Ectodermal cell (in vitro differentiated cells): Measurements from ENCODE around the gene CEP70.

ENCODE experiments used
- H3K27ac ChIP-seq: 2 replicates; pipeline ENCODE4 v1.7.0; 2013; ENCODE audit warnings: mild to moderate bottlenecking, low read depth, low read length; ENCODE audit not compliant: insufficient read depth, poor library complexity, severe bottlenecking
- H3K27me3 ChIP-seq: 2 replicates; pipeline ENCODE4 v1.7.0; 2013; ENCODE audit warnings: mild to moderate bottlenecking, low read length; ENCODE audit not compliant: insufficient read depth, control insufficient read depth, poor library complexity, severe bottlenecking
- H3K36me3 ChIP-seq: one replicate; pipeline ENCODE4 v1.7.0; 2013; ENCODE audit warnings: low read length; ENCODE audit not compliant: control insufficient read depth, insufficient read depth
- H3K4me1 ChIP-seq: one replicate; pipeline ENCODE4 v1.7.0; 2013; ENCODE audit warnings: low read length; ENCODE audit not compliant: control insufficient read depth, insufficient read depth
- H3K4me3 ChIP-seq: 2 replicates; pipeline ENCODE4 v1.7.0; 2013; ENCODE audit warnings: low read depth, low read length, control low read depth; ENCODE audit not compliant: insufficient read depth
- H3K9me3 ChIP-seq: 2 replicates; pipeline ENCODE4 v1.7.0; 2013; ENCODE audit warnings: mild to moderate bottlenecking, low read length, moderate library complexity; ENCODE audit not compliant: control insufficient read depth
- WGBS, 2 experiments: methylation state at CpG; one replicate each; pipeline ENCODE4 v1.1.7; 2013; ENCODE audit warnings: missing lambda C conversion rate in 2 of 2; 5-methylcytosine and 5-hydroxymethylcytosine counted together

The CEP70 gene

DNA sequence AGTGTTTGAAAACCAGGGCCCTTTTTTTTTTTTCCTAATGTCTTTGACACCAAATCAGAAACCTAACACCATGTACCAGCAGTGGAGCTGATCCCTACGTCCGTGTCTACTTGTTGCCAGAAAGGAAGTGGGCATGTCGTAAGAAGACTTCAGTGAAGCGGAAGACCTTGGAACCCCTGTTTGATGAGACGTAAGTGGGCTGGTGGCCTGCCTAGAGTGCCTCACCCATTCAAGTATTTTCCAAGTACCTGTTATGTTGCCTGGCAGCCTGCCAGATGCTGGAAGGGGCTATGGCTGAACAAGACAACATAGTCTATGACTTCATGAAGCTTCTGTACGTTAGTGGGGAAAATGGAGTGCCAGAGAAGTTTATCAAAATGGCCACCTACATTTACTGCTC lies 119.9 kb downstream of the CEP70 start:
- Histone ChIP-seq H3K36me3 (no peaks in the 10 kb centered on the region), H3K4me3 (no peak overlapping the region), H3K27me3 (no peaks in the 10 kb centered on the region), H3K27ac (no peak overlapping the region), H3K4me1 (no peaks in the 10 kb centered on the region), H3K9me3 (no peaks in the 10 kb centered on the region)
- WGBS, 2 experiments = 93 to 98% methylated on average over 6 of the region's 6 CpGs

- Histone ChIP-seq H3K4me3 (no peak overlapping the region), H3K36me3 (no peaks in the 10 kb centered on the region), H3K27ac (no peak overlapping the region), H3K9me3 (no peaks in the 10 kb centered on the region), H3K4me1 (no peaks in the 10 kb centered on the region), H3K27me3 (no peaks in the 10 kb centered on the region)
- WGBS, 2 experiments = 95 to 97% methylated on average over 8 of the region's 8 CpGs
These were observed 120.7 kb downstream of the CEP70 start for GRCh38 chr3:138473391-138473790.

DNA sequence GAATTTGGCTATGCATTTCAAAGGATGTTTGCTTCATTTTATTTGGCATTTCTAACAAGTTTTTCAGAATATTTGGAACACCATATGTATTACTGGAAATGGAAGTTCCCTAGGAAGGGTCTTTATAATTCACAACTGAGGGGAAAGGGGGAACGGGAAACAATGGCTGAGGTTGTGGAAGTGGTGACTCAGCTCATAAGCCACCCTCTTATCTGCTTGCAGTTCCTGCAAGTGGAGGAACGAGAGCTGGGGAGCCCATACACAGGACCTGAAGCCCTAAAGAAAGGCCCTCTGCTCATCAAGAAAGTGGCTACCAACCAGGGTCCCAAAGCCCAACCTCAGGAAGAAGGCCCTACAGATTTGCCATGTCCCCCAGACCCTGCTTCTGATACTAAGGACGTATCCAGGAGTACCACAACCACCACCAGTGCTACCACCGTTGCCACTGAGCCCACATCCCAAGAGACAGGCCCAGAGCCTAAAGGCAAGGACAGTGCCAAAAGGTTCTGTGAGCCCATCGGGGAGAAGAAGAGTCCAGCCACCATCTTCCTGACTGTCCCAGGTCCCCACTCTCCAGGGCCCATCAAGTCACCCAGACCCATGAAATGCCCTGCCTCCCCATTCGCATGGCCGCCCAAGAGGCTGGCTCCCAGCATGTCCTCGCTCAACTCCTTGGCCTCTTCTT lies 121.8 kb downstream of the CEP70 start:
- Histone ChIP-seq H3K27ac (no peak overlapping the region), H3K27me3 (no peaks in the 10 kb centered on the region), H3K4me1 (no peaks in the 10 kb centered on the region), H3K4me3 (no peak overlapping the region), H3K9me3 (no peaks in the 10 kb centered on the region), H3K36me3 (no peaks in the 10 kb centered on the region)
- 93 to 95% methylated on average over 8 of the region's 8 CpGs for WGBS, 2 experiments

GRCh38 chr3:138471481-138471880 lies 122.6 kb downstream of the CEP70 start:
- Histone ChIP-seq H3K4me3 (no peak overlapping the region), H3K9me3 (no peaks in the 10 kb centered on the region), H3K4me1 (no peaks in the 10 kb centered on the region), H3K27ac (no peak overlapping the region), H3K36me3 (no peaks in the 10 kb centered on the region), H3K27me3 (no peaks in the 10 kb centered on the region)
- 97 to 100% methylated on average over 1 of the region's 1 CpG for WGBS, 2 experiments

DNA sequence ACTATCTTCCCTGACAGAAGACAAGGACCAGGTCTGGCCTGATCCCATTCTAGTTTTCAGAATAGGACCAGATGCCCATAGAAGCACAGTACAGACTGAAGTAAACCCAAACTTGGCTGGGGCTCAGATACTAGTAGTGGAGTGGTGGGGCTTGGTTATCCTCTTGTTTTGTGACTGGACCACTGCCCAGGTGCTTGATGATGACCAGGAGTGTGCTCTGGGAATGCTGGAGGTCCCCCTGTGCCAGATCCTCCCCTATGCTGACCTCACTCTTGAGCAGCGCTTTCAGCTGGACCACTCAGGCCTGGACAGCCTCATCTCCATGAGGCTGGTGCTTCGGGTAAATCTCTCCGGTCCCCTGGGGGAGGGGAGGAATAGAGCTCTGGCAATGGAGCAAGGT lies 123.4 kb downstream of the CEP70 start:
- H3K27me3 ChIP-seq = no peaks in the 10 kb centered on the region
- no peaks in the 10 kb centered on the region for H3K36me3 ChIP-seq
- no peak overlapping the region for H3K27ac ChIP-seq
- no peaks in the 10 kb centered on the region for H3K4me1 ChIP-seq
- 91 to 97% methylated on average over 3 of the region's 3 CpGs for WGBS, 2 experiments
- no peaks in the 10 kb centered on the region for H3K9me3 ChIP-seq
- no peak overlapping the region for H3K4me3 ChIP-seq

DNA sequence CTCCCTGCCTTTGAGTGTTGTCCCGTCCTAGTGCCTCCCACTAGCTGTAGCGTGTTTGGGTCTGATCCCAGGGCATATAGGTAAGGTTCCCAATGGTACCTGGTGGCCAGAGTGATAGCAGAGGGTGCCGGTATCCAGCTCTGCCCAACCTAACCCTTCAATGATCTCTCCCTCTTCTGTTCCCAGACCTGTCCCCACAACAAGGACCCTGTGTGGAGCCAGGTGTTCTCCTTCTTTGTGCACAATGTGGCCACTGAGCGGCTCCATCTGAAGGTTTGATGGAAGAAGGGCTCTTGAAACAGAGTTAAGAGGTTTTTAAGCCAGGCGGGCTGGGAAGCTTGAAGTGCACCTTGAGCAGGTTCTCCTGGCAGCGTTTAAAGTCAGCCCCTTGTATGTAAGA lies 124.2 kb downstream of the CEP70 start:
- H3K4me1 ChIP-seq = no peaks in the 10 kb centered on the region
- no peaks in the 10 kb centered on the region for H3K36me3 ChIP-seq
- 94 to 96% methylated on average over 6 of the region's 6 CpGs for WGBS, 2 experiments
- no peaks in the 10 kb centered on the region for H3K9me3 ChIP-seq
- no peaks in the 10 kb centered on the region for H3K27me3 ChIP-seq
- H3K27ac ChIP-seq = no peak overlapping the region
- no peak overlapping the region for H3K4me3 ChIP-seq

- H3K9me3 ChIP-seq = no peaks in the 10 kb centered on the region
- H3K36me3 ChIP-seq = no peaks in the 10 kb centered on the region
- no peak overlapping the region for H3K4me3 ChIP-seq
- H3K27me3 ChIP-seq = no peaks in the 10 kb centered on the region
- no peaks in the 10 kb centered on the region for H3K4me1 ChIP-seq
- whole genome bisulfite sequencing, 2 experiments = 84 to 85% methylated on average over 2 of the region's 2 CpGs
- no peak overlapping the region for H3K27ac ChIP-seq
These were observed 125.2 kb downstream of the CEP70 start for GRCh38 chr3:138468886-138469285.

DNA sequence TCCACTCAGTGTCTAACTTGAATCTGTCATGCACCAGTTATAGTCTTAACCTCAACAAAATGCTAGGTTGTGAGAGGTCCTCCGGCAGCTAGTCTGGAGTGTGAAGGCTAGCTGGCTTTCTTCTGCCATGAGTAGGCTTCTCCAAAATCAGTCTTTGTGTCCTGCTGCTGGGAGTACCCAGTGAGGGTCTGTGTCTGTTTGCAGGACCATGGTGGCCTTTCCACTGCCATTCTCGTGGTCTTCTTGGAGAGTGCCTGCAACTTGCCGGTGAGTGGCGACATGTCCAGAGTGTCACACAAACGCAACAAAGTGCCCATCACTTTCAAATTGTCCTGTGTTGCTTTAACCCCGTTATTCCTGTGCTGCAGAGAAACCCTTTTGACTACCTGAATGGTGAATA lies 125.6 kb downstream of the CEP70 start:
- Histone ChIP-seq H3K27me3 (no peaks in the 10 kb centered on the region), H3K9me3 (no peaks in the 10 kb centered on the region), H3K36me3 (no peaks in the 10 kb centered on the region), H3K27ac (no peak overlapping the region), H3K4me1 (no peaks in the 10 kb centered on the region), H3K4me3 (no peak overlapping the region)
- WGBS, 2 experiments = 87% methylated on average over 6 of the region's 6 CpGs

GRCh38 chr3:138467931-138468330 lies 126.1 kb downstream of the CEP70 start:
- WGBS, 2 experiments = 95 to 97% methylated on average over 5 of the region's 5 CpGs

GRCh38 chr3:138465925-138466324 lies 128.1 kb downstream of the CEP70 start:
- H3K4me1 ChIP-seq = no peaks in the 10 kb centered on the region
- no peaks in the 10 kb centered on the region for H3K9me3 ChIP-seq
- no peaks in the 10 kb centered on the region for H3K36me3 ChIP-seq
- 91 to 95% methylated on average over 2 of the region's 2 CpGs for WGBS, 2 experiments
- H3K4me3 ChIP-seq = no peak overlapping the region
- no peak overlapping the region for H3K27ac ChIP-seq
- no peaks in the 10 kb centered on the region for H3K27me3 ChIP-seq

More at GRCh38 chr3:138467931-138468330, 126.1 kb downstream of the CEP70 start:
- Histone ChIP-seq H3K36me3 (no peaks in the 10 kb centered on the region), H3K27me3 (no peaks in the 10 kb centered on the region), H3K4me1 (no peaks in the 10 kb centered on the region), H3K9me3 (no peaks in the 10 kb centered on the region), H3K4me3 (no peak overlapping the region), H3K27ac (no peak overlapping the region)

- H3K9me3 ChIP-seq = no peaks in the 10 kb centered on the region
- no peak overlapping the region for H3K27ac ChIP-seq
- no peak overlapping the region for H3K4me3 ChIP-seq
- no peaks in the 10 kb centered on the region for H3K27me3 ChIP-seq
- 87 to 91% methylated on average over 3 of the region's 3 CpGs for WGBS, 2 experiments
- H3K36me3 ChIP-seq = no peaks in the 10 kb centered on the region
- no peaks in the 10 kb centered on the region for H3K4me1 ChIP-seq
These were observed 128.6 kb downstream of the CEP70 start for GRCh38 chr3:138465451-138465850.
